Adrenal gland (tissue), 5 donors: ENCODE data around the gene UBTD2.

Source experiments
- CTCF ChIP-seq, 6 experiments: fragments of 450-650 bp in 4 of 6; fragments of 200-600 bp in 2 of 6; sonication (generic) in 1 of 6; IDR thresholded peaks; 1 replicate in 5 of 6; 2 replicates in 1 of 6; pipeline versions ENCODE4 v1.5.1 to v1.8.0; 2016 to 2021; ENCODE audit warnings: antibody characterized with exemption in 6 of 6, mild to moderate bottlenecking in 2 of 6, moderate library complexity in 1 of 6
- POLR2A ChIP-seq, 2 donors: fragments of 450-650 bp; IDR thresholded peaks; one replicate each; pipeline ENCODE4 v1.6.1; 2017; ENCODE audit warnings: antibody characterized with exemption in 2 of 2, mild to moderate bottlenecking in 2 of 2, moderate library complexity in 1 of 2
- donor health status: DM: no; HTN: no; CAD: no.

- TF ChIP-seq POLR2A (IDR thresholded peaks at IDR 0.05) (no peak), CTCF (IDR thresholded peaks at IDR 0.05) (no peak)
Observed at GRCh38 chr5:172312286-172312685, 28.7 kb upstream of the UBTD2 start.
